OCI-LY7 (cell line): ENCODE data around the gene NEMP1. TPM values are rescaled to one million over a fixed set of nuclear protein-coding genes. Genes with fewer than 3 reads are reported as not detected.

Experiments
- BruUV-seq: library from RNA; stranded (reverse); fragments of 400-500 nt; replicated peaks from 2 replicates; lab custom pipeline; 2021; lab: Mats Ljungman, UMichigan
- CTCF ChIA-PET: fragments of 300-600 bp; sonication (Branson Sonifier 250); formaldehyde crosslinking; loops from one replicate; lab custom pipeline; 2022; ENCODE audit warnings: antibody characterized with exemption; ENCODE audit not compliant: unreplicated experiment; lab: Charles Lee
- POLR2A ChIA-PET: fragments of 300-600 bp; sonication (Branson Sonifier 250); formaldehyde crosslinking; loops from one replicate; lab custom pipeline; 2022; ENCODE audit warnings: antibody characterized with exemption; lab: Charles Lee
- DNase-seq: peaks from one replicate; pipeline ENCODE4 v3.0.0-alpha.2; 2015; ENCODE audit warnings: low spot score
- H2AFZ ChIP-seq: fragments of 200-600 bp; sonication (generic), shearing (Covaris generic); 2 replicates; pipeline ENCODE4 v1.6.1; 2014; ENCODE audit warnings: mild to moderate bottlenecking, antibody characterized with exemption, low read length, moderate library complexity
- H3K27ac ChIP-seq: fragments of 200-600 bp; sonication (generic); 2 replicates; pipeline ENCODE4 v1.5.1; 2014; ENCODE audit warnings: mixed run types, low read depth, mild to moderate bottlenecking, moderate library complexity, low read length, inconsistent platforms; ENCODE audit not compliant: poor library complexity, severe bottlenecking
- H3K36me3 ChIP-seq: fragments of 200-600 bp; sonication (generic); 2 replicates; pipeline ENCODE4 v1.6.1; 2014; ENCODE audit warnings: mild to moderate bottlenecking, antibody characterized with exemption, low read length, moderate library complexity, mixed read lengths; ENCODE audit not compliant: insufficient read depth
- H3K4me1 ChIP-seq: fragments of 200-600 bp; sonication (generic); 2 replicates; pipeline ENCODE4 v1.5.1; 2014; ENCODE audit warnings: mild to moderate bottlenecking, low read length; ENCODE audit not compliant: insufficient read depth, poor library complexity, severe bottlenecking
- H3K4me2 ChIP-seq: fragments of 200-600 bp; sonication (generic); 2 replicates; pipeline ENCODE4 v1.6.1; 2014; ENCODE audit warnings: mild to moderate bottlenecking, low read length
- H3K4me3 ChIP-seq: fragments of 200-600 bp; sonication (generic); 2 replicates; pipeline ENCODE4 v1.5.1; 2014; ENCODE audit warnings: mild to moderate bottlenecking, low read depth, low read length; ENCODE audit not compliant: poor library complexity, severe bottlenecking
- H3K79me2 ChIP-seq: fragments of 200-600 bp; sonication (generic); 2 replicates; pipeline ENCODE4 v1.6.1; 2016; ENCODE audit warnings: low read depth, mild to moderate bottlenecking, low read length, moderate library complexity, mixed read lengths; ENCODE audit not compliant: insufficient read depth
- H3K9me2 ChIP-seq: fragments of 200-600 bp; sonication (generic); 2 replicates; pipeline ENCODE4 v1.6.1; 2016; ENCODE audit warnings: mild to moderate bottlenecking, low read length, mixed read lengths; ENCODE audit not compliant: insufficient read depth
- H3K9me3 ChIP-seq: fragments of 200-600 bp; sonication (generic); 2 replicates; pipeline ENCODE4 v1.6.1; 2014; ENCODE audit warnings: mild to moderate bottlenecking, mixed run types, low read length, mixed read lengths
- H4K20me1 ChIP-seq: fragments of 200-600 bp; sonication (generic); 2 replicates; pipeline ENCODE4 v1.6.1; 2014; ENCODE audit warnings: mild to moderate bottlenecking, antibody characterized with exemption, low read length, moderate library complexity, mixed read lengths; ENCODE audit not compliant: insufficient read depth
- CTCF ChIP-seq: fragments of 200-600 bp; sonication (generic); conservative IDR thresholded peaks from 2 replicates; pipeline ENCODE4 v1.5.1; 2014; ENCODE audit warnings: mild to moderate bottlenecking, antibody characterized with exemption, low read length, moderate library complexity, mixed read lengths
- EZH2phosphoT487 ChIP-seq: fragments of 200-600 bp; sonication (generic); IDR thresholded peaks from 2 replicates; pipeline ENCODE4 v1.6.1; 2018; ENCODE audit warnings: low read depth, borderline replicate concordance, mild to moderate bottlenecking, mixed run types, antibody characterized with exemption, low read length, moderate library complexity, mixed read lengths
- intact Hi-C: fragments of 100-400 bp; cut with micrococcal nuclease; formaldehyde crosslinking; loops from one replicate; pipeline ENCODE4 v1.10.0; 2022; ENCODE audit not compliant: unreplicated experiment
- total RNA-seq, 2 experiments: library from RNA; depleted of rRNA in 1 of 2; stranded (reverse); fragments of >200 nt in 1 of 2; shearing (Covaris generic) in 1 of 2; gene quantifications; 2 replicates each; pipeline ENCODE4 v1.2.3, GENCODE V29; 2014 to 2022

The NEMP1 gene
- total RNA-seq, 2 experiments from 2014 or later: 45.7 to 86.3 TPM

GRCh38 chr12:57040750-57041149 is 37.8 kb downstream of the NEMP1 start:
- Histone ChIP-seq H4K20me1 (no peaks in the 10 kb centered on the region), H3K4me2 (no peak overlapping the region), H3K4me3 (no peak overlapping the region), H3K4me1 (no peaks in the 10 kb centered on the region), H3K9me3 (no peaks in the 10 kb centered on the region), H2AFZ (no peak overlapping the region), H3K79me2 (no peaks in the 10 kb centered on the region), H3K36me3 (no peaks in the 10 kb centered on the region), H3K9me2 (no peaks in the 10 kb centered on the region), H3K27ac (no peak overlapping the region)
- TF ChIP-seq EZH2phosphoT487 (no peak), CTCF (no peak)
- no peak for DNase-seq
- intact Hi-C loops: no loop called here
- BruUV-seq: no TSS peak
- ChIA-PET POLR2A (interaction anchor here (1.2 to 1.5 kb wide), 2 partner anchors 11 to 19 kb away, joined by 3 to 5 read pairs; no protein-coding TSS in a partner anchor), CTCF (interaction anchor here (1.0 kb wide), 1 partner anchor 9 kb away, joined by 3 read pairs; no protein-coding TSS in a partner anchor)

DNA sequence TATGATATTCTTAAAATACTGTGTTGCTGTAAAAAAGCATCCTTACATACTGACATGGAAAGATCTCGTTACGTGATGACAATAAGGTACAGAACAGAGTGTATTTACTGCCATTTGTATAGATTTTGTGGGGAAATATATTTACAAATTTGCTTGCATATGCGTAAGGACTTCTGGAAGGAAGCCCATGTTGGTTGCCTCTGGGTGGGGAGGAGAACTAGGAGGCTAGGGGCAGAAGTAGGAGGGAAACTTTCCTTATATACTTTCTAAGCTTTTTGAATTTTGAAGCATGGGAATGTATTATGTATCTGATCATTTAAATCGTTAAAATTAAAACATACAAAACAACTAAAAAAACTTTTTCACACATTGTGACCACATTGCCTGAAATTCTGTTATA is 38.4 kb downstream of the NEMP1 start:
- H3K9me2 ChIP-seq: no peaks in the 10 kb centered on the region
- BruUV-seq: no TSS peak
- ChIA-PET POLR2A (interaction anchor here (1.2 to 1.5 kb wide), 2 partner anchors 12 to 19 kb away, joined by 3 to 5 read pairs; no protein-coding TSS in a partner anchor), CTCF (no interaction called here)
- H3K4me3 ChIP-seq: no peak overlapping the region
- no peaks in the 10 kb centered on the region for H3K79me2 ChIP-seq
- H3K27ac ChIP-seq: no peak overlapping the region
- H3K4me2 ChIP-seq: no peak overlapping the region
- no peak for DNase-seq
- TF ChIP-seq CTCF: no peak
- TF ChIP-seq EZH2phosphoT487: no peak
- no peaks in the 10 kb centered on the region for H3K4me1 ChIP-seq
- H3K9me3 ChIP-seq: no peaks in the 10 kb centered on the region
- intact Hi-C loops: no loop called here
- no peaks in the 10 kb centered on the region for H3K36me3 ChIP-seq
- no peak overlapping the region for H2AFZ ChIP-seq
- H4K20me1 ChIP-seq: no peaks in the 10 kb centered on the region

DNA sequence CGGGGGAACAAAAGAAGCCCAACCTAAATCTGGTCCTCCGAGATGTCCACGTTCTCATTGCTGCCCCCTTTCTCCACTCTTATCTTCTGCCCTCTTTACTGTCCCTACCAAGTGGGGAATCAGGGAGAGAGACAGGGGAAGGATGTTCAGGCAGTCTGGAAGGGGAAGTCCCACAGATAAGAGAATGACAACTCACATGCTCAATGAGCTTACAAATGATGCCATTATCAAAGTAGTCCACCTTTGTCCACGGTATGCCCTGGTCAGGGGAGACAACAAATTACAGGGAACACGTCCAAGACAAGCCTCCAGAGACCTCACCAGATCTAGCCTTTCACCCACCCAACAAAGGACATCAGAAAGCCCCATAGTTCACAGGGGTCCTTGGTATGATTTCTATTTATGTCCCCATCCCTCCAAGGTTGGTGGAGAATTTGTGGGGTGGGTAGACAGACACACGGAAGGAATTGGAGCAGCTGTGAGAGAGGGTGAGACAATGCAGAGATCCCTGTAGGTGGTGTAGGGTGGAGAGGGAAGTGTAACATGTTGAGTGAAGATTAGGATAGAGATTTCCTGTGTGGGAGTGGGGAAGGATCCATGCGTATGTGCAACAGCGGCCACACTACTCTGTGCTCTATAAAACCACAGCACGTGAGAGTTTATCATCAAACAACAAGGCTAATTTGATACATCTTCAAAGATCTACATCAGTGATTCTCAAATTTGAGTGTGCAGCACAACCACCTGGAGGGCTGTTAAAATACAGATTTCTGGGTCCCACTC is 39.4 kb downstream of the NEMP1 start:
- no peaks in the 10 kb centered on the region for H3K9me2 ChIP-seq
- H3K36me3 ChIP-seq: no peaks in the 10 kb centered on the region
- H3K4me2 ChIP-seq: no peak overlapping the region
- ChIA-PET POLR2A (no interaction called here), CTCF (no interaction called here)
- TF ChIP-seq CTCF: no peak
- TF ChIP-seq EZH2phosphoT487: no peak
- H3K79me2 ChIP-seq: no peaks in the 10 kb centered on the region
- no peak overlapping the region for H3K4me3 ChIP-seq
- DNase-seq: no peak
- H3K27ac ChIP-seq: no peak overlapping the region
- H3K4me1 ChIP-seq: no peaks in the 10 kb centered on the region
- H2AFZ ChIP-seq: no peak overlapping the region
- intact Hi-C loops: no loop called here
- H3K9me3 ChIP-seq: no peaks in the 10 kb centered on the region
- no peaks in the 10 kb centered on the region for H4K20me1 ChIP-seq
- BruUV-seq: no TSS peak
